ENCODE results near the gene ZC3H14.
A peak's percentile ranks its signal among the peaks of the same experiment; 100 is the strongest.

The ZC3H14 gene

GRCh38 chr14:88604212-88604611 lies 41.4 kb downstream of the ZC3H14 start:
- Histone ChIP-seq H3K14ac (ENCODE audit: low read length) (no peak overlapping the region), H4K91ac (ENCODE audit: low read depth, low read length, poor library complexity) (no peak overlapping the region), H3K18ac (ENCODE audit: low read length) (no peak overlapping the region), H2BK5ac (ENCODE audit: low read length) (no peak overlapping the region), H3K9me3 (replicated peaks in 1 of 2; ENCODE audit: control insufficient read depth in 2 of 2, insufficient read depth in 1 of 2, low read depth in 1 of 2, low read length in 2 of 2) (no peaks in the 10 kb centered on the region), H2AK5ac (ENCODE audit: low read depth, low read length) (no peak overlapping the region), H3K27me3 (ENCODE audit: control insufficient read depth in 3 of 3, insufficient read depth in 3 of 3, low read depth in 1 of 3, low read length in 3 of 3) (no peaks in the 10 kb centered on the region), H3K9ac (ENCODE audit: low read depth, low read length, poor library complexity) (no peak overlapping the region), H3K79me1 (ENCODE audit: low read depth, low read length) (peaks cover 3% of the 10 kb centered on the region), H3K23ac (ENCODE audit: low read depth, low read length, poor library complexity) (no peak overlapping the region), H2AFZ (ENCODE audit: low read length) (no peak overlapping the region), H3K4ac (ENCODE audit: low read length) (no peak overlapping the region), H2BK12ac (ENCODE audit: low read length) (no peak overlapping the region), H3K4me1 (ENCODE audit: control insufficient read depth in 2 of 2, insufficient read depth in 1 of 2, low read depth in 1 of 2, low read length in 2 of 2) (no peaks in the 10 kb centered on the region), H4K8ac (ENCODE audit: low read depth, low read length) (no peak overlapping the region), H3K27ac (replicated peaks; ENCODE audit: low read length) (no peak overlapping the region), H2BK15ac (ENCODE audit: low read length) (no peak overlapping the region), H3K4me3 (ENCODE audit: low read length in 2 of 2) (no peak overlapping the region), H3K4me2 (ENCODE audit: insufficient read depth, low read length, poor library complexity, severe bottlenecking) (no peak overlapping the region), H3K36me3 (replicated peaks in 1 of 2; ENCODE audit: control insufficient read depth in 2 of 2, insufficient read depth in 2 of 2, low read length in 2 of 2) (peaks cover 44 to 100% of the 10 kb centered on the region in 2 donors), H2BK120ac (ENCODE audit: low read depth, low read length) (no peak overlapping the region)
- DNase-seq (ENCODE audit: low spot score): no peak

DNA sequence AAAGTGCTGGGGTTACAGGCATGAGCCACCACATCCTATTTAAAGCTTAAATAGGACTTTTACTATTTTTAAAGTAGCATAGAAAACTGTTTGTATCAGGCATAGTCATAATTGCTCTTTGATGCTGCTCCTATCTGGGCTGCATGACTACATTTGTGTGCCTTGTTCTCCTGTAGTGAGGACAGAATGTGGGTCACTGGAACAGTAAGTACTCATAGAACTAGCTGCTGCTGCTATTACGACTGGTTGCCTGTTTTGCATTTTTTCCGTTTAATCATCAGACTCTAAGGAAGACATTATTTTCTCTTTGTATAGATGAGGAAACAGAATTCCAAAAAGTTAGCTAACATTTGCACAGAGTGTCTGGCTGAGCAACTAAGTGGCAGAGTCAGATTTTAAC lies 42.8 kb downstream of the ZC3H14 start:
- H2BK120ac ChIP-seq (ENCODE audit: low read depth, low read length): no peak overlapping the region
- H2AFZ ChIP-seq (ENCODE audit: low read length): no peak overlapping the region
- peaks cover 3% of the 10 kb centered on the region for H3K79me1 ChIP-seq (ENCODE audit: low read depth, low read length)
- no peak overlapping the region for H3K23ac ChIP-seq (ENCODE audit: low read depth, low read length, poor library complexity)
- H3K9ac ChIP-seq (ENCODE audit: low read depth, low read length, poor library complexity): no peak overlapping the region
- no peak overlapping the region for H2BK5ac ChIP-seq (ENCODE audit: low read length)
- no peak overlapping the region for H3K18ac ChIP-seq (ENCODE audit: low read length)
- no peaks in the 10 kb centered on the region for H3K9me3 ChIP-seq (replicated peaks in 1 of 2; ENCODE audit: control insufficient read depth in 2 of 2, insufficient read depth in 1 of 2, low read depth in 1 of 2, low read length in 2 of 2)
- DNase-seq (ENCODE audit: low spot score): no peak
- H2BK12ac ChIP-seq (ENCODE audit: low read length): no peak overlapping the region
- H2AK5ac ChIP-seq (ENCODE audit: low read depth, low read length): no peak overlapping the region
- H3K36me3 ChIP-seq (replicated peaks in 1 of 2; ENCODE audit: control insufficient read depth in 2 of 2, insufficient read depth in 2 of 2, low read length in 2 of 2): peaks cover 41 to 100% of the 10 kb centered on the region in 2 donors
- no peak overlapping the region for H3K14ac ChIP-seq (ENCODE audit: low read length)
- no peak overlapping the region for H4K8ac ChIP-seq (ENCODE audit: low read depth, low read length)
- H3K4me2 ChIP-seq (ENCODE audit: insufficient read depth, low read length, poor library complexity, severe bottlenecking): no peak overlapping the region
- no peak overlapping the region for H2BK15ac ChIP-seq (ENCODE audit: low read length)
- H3K4me1 ChIP-seq (ENCODE audit: control insufficient read depth in 2 of 2, insufficient read depth in 1 of 2, low read depth in 1 of 2, low read length in 2 of 2): no peaks in the 10 kb centered on the region
- no CpG with 5 or more reads among the region's 2 CpGs for WGBS, 2 donors (ENCODE audit: extremely low coverage in 2 of 2, insufficient read length in 2 of 2, insufficient replicate concordance in 1 of 2)
- H4K91ac ChIP-seq (ENCODE audit: low read depth, low read length, poor library complexity): no peak overlapping the region
- H3K27ac ChIP-seq (replicated peaks; ENCODE audit: low read length): no peak overlapping the region
- no peak overlapping the region for H3K4ac ChIP-seq (ENCODE audit: low read length)
- H3K27me3 ChIP-seq (ENCODE audit: control insufficient read depth in 3 of 3, insufficient read depth in 3 of 3, low read depth in 1 of 3, low read length in 3 of 3): no peaks in the 10 kb centered on the region
- H3K4me3 ChIP-seq (ENCODE audit: low read length in 2 of 2): no peak overlapping the region

DNA sequence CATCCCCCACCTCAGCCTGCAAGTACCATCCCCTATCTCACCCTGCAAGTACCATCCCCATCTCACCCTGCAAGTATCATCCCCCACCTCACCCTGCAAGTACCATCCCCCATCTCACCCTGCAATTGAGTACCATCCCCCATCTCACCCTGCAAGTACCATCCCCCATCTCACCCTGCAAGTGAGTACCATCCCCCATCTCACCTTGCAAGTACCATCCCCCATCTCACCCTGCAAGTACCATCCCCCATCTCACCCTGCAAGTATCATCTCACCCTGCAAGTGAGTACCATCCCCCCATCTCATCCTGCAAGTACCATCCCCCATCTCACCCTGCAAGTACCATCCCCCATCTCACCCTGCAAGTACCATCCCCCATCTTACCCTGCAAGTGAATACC lies 45.0 kb downstream of the ZC3H14 start:
- Histone ChIP-seq H3K4me1 (ENCODE audit: control insufficient read depth in 2 of 2, insufficient read depth in 1 of 2, low read depth in 1 of 2, low read length in 2 of 2) (no peaks in the 10 kb centered on the region), H3K27me3 (ENCODE audit: control insufficient read depth in 3 of 3, insufficient read depth in 3 of 3, low read depth in 1 of 3, low read length in 3 of 3) (no peaks in the 10 kb centered on the region), H2BK15ac (ENCODE audit: low read length) (no peak overlapping the region), H4K8ac (ENCODE audit: low read depth, low read length) (peak overlapping the region; percentile 52), H3K9ac (ENCODE audit: low read depth, low read length, poor library complexity) (peak overlapping the region; percentile 9), H3K4me3 (ENCODE audit: low read length in 2 of 2) (peak overlapping the region in 1 of 2 donors; percentile 9), H3K79me1 (ENCODE audit: low read depth, low read length) (peaks cover 3% of the 10 kb centered on the region), H2BK120ac (ENCODE audit: low read depth, low read length) (no peak overlapping the region), H2AFZ (ENCODE audit: low read length) (no peak overlapping the region), H3K4ac (ENCODE audit: low read length) (no peak overlapping the region), H2BK5ac (ENCODE audit: low read length) (no peak overlapping the region), H2AK5ac (ENCODE audit: low read depth, low read length) (no peak overlapping the region), H3K9me3 (replicated peaks in 1 of 2; ENCODE audit: control insufficient read depth in 2 of 2, insufficient read depth in 1 of 2, low read depth in 1 of 2, low read length in 2 of 2) (no peaks in the 10 kb centered on the region), H3K14ac (ENCODE audit: low read length) (no peak overlapping the region), H3K4me2 (ENCODE audit: insufficient read depth, low read length, poor library complexity, severe bottlenecking) (no peak overlapping the region), H4K91ac (ENCODE audit: low read depth, low read length, poor library complexity) (no peak overlapping the region), H3K27ac (replicated peaks; ENCODE audit: low read length) (no peak overlapping the region), H2BK12ac (ENCODE audit: low read length) (no peak overlapping the region), H3K18ac (ENCODE audit: low read length) (no peak overlapping the region), H3K23ac (ENCODE audit: low read depth, low read length, poor library complexity) (no peak overlapping the region), H3K36me3 (replicated peaks in 1 of 2; ENCODE audit: control insufficient read depth in 2 of 2, insufficient read depth in 2 of 2, low read length in 2 of 2) (peaks cover 31 to 100% of the 10 kb centered on the region in 2 donors)
- DNase-seq (ENCODE audit: low spot score): no peak

- Histone ChIP-seq H3K18ac (ENCODE audit: low read length) (no peak overlapping the region), H3K79me1 (ENCODE audit: low read depth, low read length) (no peaks in the 10 kb centered on the region), H3K4me1 (ENCODE audit: control insufficient read depth in 2 of 2, insufficient read depth in 1 of 2, low read depth in 1 of 2, low read length in 2 of 2) (no peaks in the 10 kb centered on the region), H2AK5ac (ENCODE audit: low read depth, low read length) (no peak overlapping the region), H3K23ac (ENCODE audit: low read depth, low read length, poor library complexity) (no peak overlapping the region), H4K91ac (ENCODE audit: low read depth, low read length, poor library complexity) (no peak overlapping the region), H3K4ac (ENCODE audit: low read length) (no peak overlapping the region), H3K9ac (ENCODE audit: low read depth, low read length, poor library complexity) (no peak overlapping the region), H3K9me3 (replicated peaks in 1 of 2; ENCODE audit: control insufficient read depth in 2 of 2, insufficient read depth in 1 of 2, low read depth in 1 of 2, low read length in 2 of 2) (no peaks in the 10 kb centered on the region), H3K27me3 (ENCODE audit: control insufficient read depth in 3 of 3, insufficient read depth in 3 of 3, low read depth in 1 of 3, low read length in 3 of 3) (no peaks in the 10 kb centered on the region), H3K4me2 (ENCODE audit: insufficient read depth, low read length, poor library complexity, severe bottlenecking) (no peak overlapping the region), H3K14ac (ENCODE audit: low read length) (no peak overlapping the region), H3K36me3 (replicated peaks in 1 of 2; ENCODE audit: control insufficient read depth in 2 of 2, insufficient read depth in 2 of 2, low read length in 2 of 2) (peaks cover 22 to 100% of the 10 kb centered on the region in 2 donors), H2AFZ (ENCODE audit: low read length) (no peak overlapping the region), H2BK120ac (ENCODE audit: low read depth, low read length) (no peak overlapping the region), H2BK5ac (ENCODE audit: low read length) (no peak overlapping the region), H3K27ac (replicated peaks; ENCODE audit: low read length) (no peak overlapping the region), H2BK12ac (ENCODE audit: low read length) (no peak overlapping the region), H2BK15ac (ENCODE audit: low read length) (no peak overlapping the region), H3K4me3 (ENCODE audit: low read length in 2 of 2) (no peak overlapping the region), H4K8ac (ENCODE audit: low read depth, low read length) (no peak overlapping the region)
- no CpG with 5 or more reads among the region's 1 CpG for WGBS, 2 donors (ENCODE audit: extremely low coverage in 2 of 2, insufficient read length in 2 of 2, insufficient replicate concordance in 1 of 2)
- DNase-seq (ENCODE audit: low spot score): no peak
Observed at GRCh38 chr14:88611878-88612277, 49.0 kb downstream of the ZC3H14 start.
